ENCODE measurements around the gene CPT2. TPM values are rescaled to one million over a fixed set of nuclear protein-coding genes. Genes with fewer than 3 reads are reported as not detected.
A peak's percentile ranks its signal among the peaks of the same experiment; 100 is the strongest.

CPT2 gene
- total and polyA plus RNA-seq, 9 of the 15 experiments (the other 6 are each of a cell fraction or from before 2014, with no cell fraction given): 7.6 to 25.1 (median 16.8) TPM

DNA sequence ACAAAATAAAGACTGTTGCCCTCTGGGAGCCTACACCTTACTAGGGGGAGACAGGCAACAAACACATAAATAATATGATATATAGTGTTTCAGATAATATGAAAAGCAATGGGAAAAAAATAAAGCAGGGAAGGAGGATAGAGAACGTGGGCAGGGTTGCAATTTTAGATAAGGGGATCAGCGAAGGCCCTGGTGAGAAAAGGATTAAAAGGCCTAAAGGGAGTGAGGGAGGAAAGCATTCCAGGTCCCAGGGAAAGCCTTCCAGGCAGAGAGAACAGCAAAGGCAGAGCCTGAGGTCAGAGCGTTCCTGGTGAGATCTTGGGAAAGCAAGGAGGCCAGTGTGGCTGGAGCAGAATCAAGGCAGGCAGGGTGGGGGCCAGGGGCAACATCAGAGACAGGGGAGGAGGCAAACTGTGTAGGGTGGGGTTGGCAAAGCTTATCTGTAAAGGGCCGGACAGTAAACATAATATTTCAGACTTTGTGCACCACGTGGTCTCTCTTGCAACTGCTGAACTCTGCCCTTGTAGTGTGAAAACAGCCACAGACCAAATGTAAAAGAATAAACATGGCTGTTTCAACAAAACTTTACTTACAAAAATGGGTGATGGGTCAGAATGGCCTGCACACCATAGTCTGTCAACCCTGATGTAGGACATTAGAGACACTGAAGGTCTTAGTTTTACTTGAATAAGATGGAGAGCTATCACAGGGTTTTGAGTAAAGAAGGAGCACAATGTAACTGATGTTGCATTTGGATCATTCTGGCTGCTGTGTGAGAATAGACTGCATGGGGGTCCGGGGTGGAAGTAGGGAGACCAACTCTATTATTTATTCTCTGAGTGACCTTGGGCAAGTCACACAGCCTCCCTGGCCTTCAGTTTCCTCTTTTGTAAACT, 13.3 kb upstream of the CPT2 start (continued):
- TF ChIP-seq TGIF2 (CRISPR knock-in tag; IDR thresholded peaks at IDR 0.05): no peak
- TF ChIP-seq SIRT6 (IDR thresholded peaks at IDR 0.05; ENCODE audit: low read depth, low read length): no peak
- 0 out of 2 replicates have a peak, but pooled peaks have one; percentile 56 for TF ChIP-seq ZNF589 (CRISPR knock-in tag; IDR thresholded peaks at IDR 0.05; ENCODE audit: low read depth)
- no peak for TF ChIP-seq XRCC4 (IDR thresholded peaks at IDR 0.05; ENCODE audit: extremely low read depth, insufficient read depth, insufficient read length)
- no peak for TF ChIP-seq CUX1 (CRISPR knock-in tag; IDR thresholded peaks at IDR 0.05)
- TF ChIP-seq ZNF764 (CRISPR knock-in tag; IDR thresholded peaks at IDR 0.05; ENCODE audit: low read depth): no peak
- TF ChIP-seq HDAC3 (IDR thresholded peaks at IDR 0.05; ENCODE audit: borderline replicate concordance, partially characterized antibody): no peak
- TF ChIP-seq, protein P1, sequence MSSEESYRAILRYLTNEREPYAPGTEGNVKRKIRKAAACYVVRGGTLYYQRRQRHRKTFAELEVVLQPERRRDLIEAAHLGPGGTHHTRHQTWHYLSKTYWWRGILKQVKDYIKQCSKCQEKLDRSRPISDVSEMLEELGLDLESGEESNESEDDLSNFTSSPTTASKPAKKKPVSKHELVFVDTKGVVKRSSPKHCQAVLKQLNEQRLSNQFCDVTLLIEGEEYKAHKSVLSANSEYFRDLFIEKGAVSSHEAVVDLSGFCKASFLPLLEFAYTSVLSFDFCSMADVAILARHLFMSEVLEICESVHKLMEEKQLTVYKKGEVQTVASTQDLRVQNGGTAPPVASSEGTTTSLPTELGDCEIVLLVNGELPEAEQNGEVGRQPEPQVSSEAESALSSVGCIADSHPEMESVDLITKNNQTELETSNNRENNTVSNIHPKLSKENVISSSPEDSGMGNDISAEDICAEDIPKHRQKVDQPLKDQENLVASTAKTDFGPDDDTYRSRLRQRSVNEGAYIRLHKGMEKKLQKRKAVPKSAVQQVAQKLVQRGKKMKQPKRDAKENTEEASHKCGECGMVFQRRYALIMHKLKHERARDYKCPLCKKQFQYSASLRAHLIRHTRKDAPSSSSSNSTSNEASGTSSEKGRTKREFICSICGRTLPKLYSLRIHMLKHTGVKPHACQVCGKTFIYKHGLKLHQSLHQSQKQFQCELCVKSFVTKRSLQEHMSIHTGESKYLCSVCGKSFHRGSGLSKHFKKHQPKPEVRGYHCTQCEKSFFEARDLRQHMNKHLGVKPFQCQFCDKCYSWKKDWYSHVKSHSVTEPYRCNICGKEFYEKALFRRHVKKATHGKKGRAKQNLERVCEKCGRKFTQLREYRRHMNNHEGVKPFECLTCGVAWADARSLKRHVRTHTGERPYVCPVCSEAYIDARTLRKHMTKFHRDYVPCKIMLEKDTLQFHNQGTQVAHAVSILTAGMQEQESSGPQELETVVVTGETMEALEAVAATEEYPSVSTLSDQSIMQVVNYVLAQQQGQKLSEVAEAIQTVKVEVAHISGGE (CRISPR knock-in tag; IDR thresholded peaks at IDR 0.05): no peak; a peak in 1 of 6 replicates
- TF ChIP-seq KDM4B (IDR thresholded peaks at IDR 0.05; ENCODE audit: borderline replicate concordance in 2 of 2, low read depth in 1 of 2): no peak
- TF ChIP-seq MYBL2 (IDR thresholded peaks at IDR 0.05; ENCODE audit: low read depth): no peak
- TF ChIP-seq MYBL2 (CRISPR knock-in tag; IDR thresholded peaks at IDR 0.05; ENCODE audit: borderline replicate concordance): no peak
- TF ChIP-seq ETS1 (conservative IDR thresholded peaks at IDR 0.05; ENCODE audit: control insufficient read depth, low read depth, low read length): no peak
- no peak for TF ChIP-seq KAT2B (IDR thresholded peaks at IDR 0.05; ENCODE audit: low read depth, low read length)
